ENCODE data around the gene FNBP1L. TPM values are rescaled to one million over a fixed set of nuclear protein-coding genes. Genes with fewer than 3 reads are reported as not detected.

FNBP1L gene
- total RNA-seq, 4 donors from 2014 or later, result 6.1 to 24.7 (median 14.7) TPM

DNA sequence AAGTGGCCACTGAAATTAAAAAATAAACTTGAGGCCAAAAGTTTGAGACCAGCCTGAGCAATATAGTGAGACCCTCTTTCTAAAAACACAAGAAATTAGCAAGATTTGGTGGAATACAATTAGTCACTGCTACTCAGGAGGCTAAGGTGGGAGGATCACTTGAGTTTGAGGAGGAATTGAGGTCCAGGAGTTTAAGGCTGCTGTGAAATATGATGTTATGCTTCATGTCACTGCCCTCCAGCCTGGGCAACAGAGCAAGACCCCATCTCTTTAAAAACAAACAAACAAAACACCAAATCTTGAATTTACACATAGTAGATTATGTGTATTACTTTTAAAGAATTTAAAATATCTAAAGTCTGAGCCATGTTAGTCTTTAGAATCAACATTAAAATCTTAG, 6.3 kb upstream of the FNBP1L start:
- TF ChIP-seq EP300 (IDR thresholded peaks at IDR 0.05), result no peak
- TF ChIP-seq, protein P1, sequence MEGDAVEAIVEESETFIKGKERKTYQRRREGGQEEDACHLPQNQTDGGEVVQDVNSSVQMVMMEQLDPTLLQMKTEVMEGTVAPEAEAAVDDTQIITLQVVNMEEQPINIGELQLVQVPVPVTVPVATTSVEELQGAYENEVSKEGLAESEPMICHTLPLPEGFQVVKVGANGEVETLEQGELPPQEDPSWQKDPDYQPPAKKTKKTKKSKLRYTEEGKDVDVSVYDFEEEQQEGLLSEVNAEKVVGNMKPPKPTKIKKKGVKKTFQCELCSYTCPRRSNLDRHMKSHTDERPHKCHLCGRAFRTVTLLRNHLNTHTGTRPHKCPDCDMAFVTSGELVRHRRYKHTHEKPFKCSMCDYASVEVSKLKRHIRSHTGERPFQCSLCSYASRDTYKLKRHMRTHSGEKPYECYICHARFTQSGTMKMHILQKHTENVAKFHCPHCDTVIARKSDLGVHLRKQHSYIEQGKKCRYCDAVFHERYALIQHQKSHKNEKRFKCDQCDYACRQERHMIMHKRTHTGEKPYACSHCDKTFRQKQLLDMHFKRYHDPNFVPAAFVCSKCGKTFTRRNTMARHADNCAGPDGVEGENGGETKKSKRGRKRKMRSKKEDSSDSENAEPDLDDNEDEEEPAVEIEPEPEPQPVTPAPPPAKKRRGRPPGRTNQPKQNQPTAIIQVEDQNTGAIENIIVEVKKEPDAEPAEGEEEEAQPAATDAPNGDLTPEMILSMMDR (IDR thresholded peaks at IDR 0.05), result no peak
- no peak for TF ChIP-seq POLR2AphosphoS5 (IDR thresholded peaks at IDR 0.05)
- no peak for TF ChIP-seq POLR2A (IDR thresholded peaks at IDR 0.05)
- ATAC-seq, result no peak
- Histone ChIP-seq H3K27me3 (no peaks in the 10 kb centered on the region), H3K9me3 (no peaks in the 10 kb centered on the region), H3K27ac (no peak overlapping the region), H3K4me1 (peaks cover 0 to under 1% (median 0%) of the 10 kb centered on the region in 3 donors), H3K36me3 (no peaks in the 10 kb centered on the region), H3K4me3 (no peak overlapping the region)

DNA sequence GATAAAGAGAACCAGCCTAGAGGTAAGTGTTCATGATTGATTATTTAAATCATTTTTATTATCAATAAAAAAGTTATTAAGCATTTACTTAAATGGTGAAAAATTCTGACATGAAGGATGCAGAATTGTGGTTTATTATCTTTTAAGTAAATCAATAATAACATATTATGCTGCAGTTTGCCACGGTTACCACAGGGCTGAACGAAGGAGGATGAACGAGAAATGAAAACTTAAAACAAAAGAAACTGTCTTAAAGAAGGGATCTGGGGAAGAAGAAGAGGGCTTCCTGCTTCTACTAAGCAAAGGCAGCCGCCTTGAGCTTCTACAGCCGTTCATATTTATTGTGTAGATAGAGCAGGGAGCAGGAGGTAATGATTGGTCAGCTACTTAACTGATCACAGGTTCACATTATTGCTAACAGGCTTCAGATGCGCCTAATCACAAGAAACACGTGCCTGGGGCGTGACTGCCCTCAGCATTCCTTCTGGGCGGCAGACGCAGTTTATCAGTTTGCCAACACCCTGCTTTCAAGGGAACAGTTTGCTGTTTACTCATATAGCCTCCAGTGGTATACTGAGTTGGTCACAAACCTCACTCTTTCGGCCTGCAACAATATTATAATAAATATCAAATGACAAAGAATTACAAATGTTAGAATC, 5.8 kb upstream of the FNBP1L start:
- TF ChIP-seq EP300 (IDR thresholded peaks at IDR 0.05) (no peak), POLR2AphosphoS5 (IDR thresholded peaks at IDR 0.05) (no peak), POLR2A (IDR thresholded peaks at IDR 0.05) (no peak)
- TF ChIP-seq, protein P1 (IDR thresholded peaks at IDR 0.05), result no peak
- peaks cover 0 to 6% (median 0%) of the 10 kb centered on the region in 3 donors for H3K4me1 ChIP-seq
- no peak overlapping the region for H3K4me3 ChIP-seq
- WGBS, 2 donors (ENCODE audit: low coverage in 1 of 2), result 61 to 63% methylated on average over 4 to 11 of the region's 11 CpGs
- ATAC-seq, result no peak
- H3K9me3 ChIP-seq, result no peaks in the 10 kb centered on the region
- no peak overlapping the region for H3K27ac ChIP-seq
- H3K27me3 ChIP-seq, result no peaks in the 10 kb centered on the region
- H3K36me3 ChIP-seq, result no peaks in the 10 kb centered on the region

DNA sequence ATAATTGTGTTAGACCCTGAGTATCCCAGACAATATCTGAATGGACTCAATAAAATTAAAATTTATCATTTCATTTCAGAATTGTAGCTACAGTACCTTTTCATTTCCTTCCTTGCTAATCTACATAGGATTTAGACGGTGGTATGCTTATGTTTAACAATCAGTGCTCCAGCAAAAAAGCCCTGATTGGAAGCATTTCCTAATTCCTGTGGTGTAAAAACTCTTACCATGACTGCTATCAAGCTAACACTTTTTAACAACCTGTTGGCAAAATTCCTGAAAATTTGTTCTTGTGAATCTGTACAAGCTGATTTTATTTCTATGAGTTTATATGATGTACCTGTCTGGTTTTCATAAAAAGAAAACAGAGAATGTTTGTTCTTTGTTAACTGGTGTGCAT, 5.2 kb upstream of the FNBP1L start:
- no peak for ATAC-seq
- TF ChIP-seq POLR2AphosphoS5 (IDR thresholded peaks at IDR 0.05), result no peak
- TF ChIP-seq POLR2A (IDR thresholded peaks at IDR 0.05), result no peak
- TF ChIP-seq EP300 (IDR thresholded peaks at IDR 0.05), result no peak
- TF ChIP-seq, protein P1 (IDR thresholded peaks at IDR 0.05), result no peak
- 36 to 50% methylated on average over 1 of the region's 1 CpG for WGBS, 2 donors (ENCODE audit: low coverage in 1 of 2)
- Histone ChIP-seq H3K4me3 (no peak overlapping the region), H3K9me3 (no peaks in the 10 kb centered on the region), H3K27ac (no peak overlapping the region), H3K36me3 (no peaks in the 10 kb centered on the region), H3K4me1 (peaks cover 0 to 12% (median 0%) of the 10 kb centered on the region in 3 donors), H3K27me3 (peaks cover 3% of the 10 kb centered on the region)

DNA sequence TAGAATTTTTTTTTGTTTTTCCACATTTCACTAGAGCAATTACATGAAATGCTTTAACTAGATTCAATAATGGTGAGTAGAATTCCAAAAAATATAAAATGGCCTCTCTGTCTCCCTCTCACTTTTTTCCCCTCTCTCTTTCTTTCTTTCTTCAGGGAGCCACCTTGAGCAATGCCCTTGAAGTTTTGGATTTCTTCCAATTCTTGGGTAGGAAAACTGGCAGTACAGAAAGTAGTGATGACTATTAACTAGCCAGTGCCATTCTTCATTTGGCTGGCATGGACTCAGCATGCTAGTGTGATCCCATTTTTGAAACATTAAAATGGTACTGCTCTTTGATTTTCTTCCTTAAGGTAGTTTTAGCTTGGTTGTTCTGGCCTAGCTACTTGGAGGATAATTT, 4.5 kb upstream of the FNBP1L start:
- Histone ChIP-seq H3K4me1 (peaks cover 0 to 19% (median 0%) of the 10 kb centered on the region in 3 donors), H3K36me3 (no peaks in the 10 kb centered on the region), H3K27ac (no peak overlapping the region), H3K9me3 (no peaks in the 10 kb centered on the region), H3K4me3 (no peak overlapping the region), H3K27me3 (peaks cover 10% of the 10 kb centered on the region)
- TF ChIP-seq POLR2A (IDR thresholded peaks at IDR 0.05) (no peak), POLR2AphosphoS5 (IDR thresholded peaks at IDR 0.05) (no peak), EP300 (IDR thresholded peaks at IDR 0.05) (no peak)
- TF ChIP-seq, protein P1 (IDR thresholded peaks at IDR 0.05), result no peak
- no peak for ATAC-seq

DNA sequence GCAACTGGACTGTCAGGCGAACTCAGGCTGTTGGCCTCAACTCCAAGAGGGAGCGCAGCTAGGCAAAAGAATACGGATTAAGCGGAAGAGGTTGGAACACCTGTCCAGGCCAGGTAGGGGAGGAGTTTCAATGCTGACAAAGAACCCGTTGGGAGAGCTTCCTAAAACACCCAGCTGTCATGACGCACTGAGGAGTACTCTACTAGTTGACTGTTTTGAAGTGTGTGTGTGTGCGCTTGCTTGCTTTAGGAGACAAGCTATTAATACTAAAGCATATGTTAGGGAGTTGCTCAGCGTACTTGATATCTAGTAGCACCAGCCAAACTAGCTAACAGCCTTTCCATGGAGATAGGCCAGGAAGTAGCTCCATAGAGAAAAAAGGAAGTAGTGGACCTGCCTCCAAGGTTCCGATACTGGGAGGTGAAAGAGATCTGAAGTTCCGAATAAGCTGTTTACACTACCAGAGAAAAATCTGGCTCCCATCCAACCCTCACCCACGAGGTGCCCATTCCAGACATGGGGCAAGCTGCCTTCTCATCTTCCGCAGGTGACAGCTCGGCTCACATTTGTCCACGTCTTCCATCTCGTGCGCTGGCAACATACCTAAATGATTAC, 974 bp upstream of the FNBP1L start:
- WGBS, 2 donors (ENCODE audit: low coverage in 1 of 2), result 32 to 33% methylated on average over 9 to 14 of the region's 16 CpGs
- Histone ChIP-seq H3K27me3 (peaks cover 24% of the 10 kb centered on the region), H3K36me3 (no peaks in the 10 kb centered on the region), H3K4me3 (peak overlapping the region in 1 of 2 donors; percentile 94), H3K27ac (peak overlapping the region in 3 of 4 donors; percentile 9 to 86 (median 81)), H3K4me1 (peaks cover 0 to 31% (median 0%) of the 10 kb centered on the region in 3 donors), H3K9me3 (no peaks in the 10 kb centered on the region)
- TF ChIP-seq EP300 (IDR thresholded peaks at IDR 0.05) (no peak), POLR2AphosphoS5 (IDR thresholded peaks at IDR 0.05) (no peak), POLR2A (IDR thresholded peaks at IDR 0.05) (no peak)
- TF ChIP-seq, protein P1 (IDR thresholded peaks at IDR 0.05), result no peak
- ATAC-seq, result no peak
